NCI-H2171 treated with DMSO at 0.1 percent for 48 hours (cell line): Measurements from ENCODE around the gene RPS6KA2.
A peak's percentile ranks its signal among the peaks of the same experiment; 100 is the strongest.

Experiments used
- DNase-seq: peaks from one replicate; lab custom pipeline; 2025; lab: John Stamatoyannopoulos, UW

Gene RPS6KA2

DNA sequence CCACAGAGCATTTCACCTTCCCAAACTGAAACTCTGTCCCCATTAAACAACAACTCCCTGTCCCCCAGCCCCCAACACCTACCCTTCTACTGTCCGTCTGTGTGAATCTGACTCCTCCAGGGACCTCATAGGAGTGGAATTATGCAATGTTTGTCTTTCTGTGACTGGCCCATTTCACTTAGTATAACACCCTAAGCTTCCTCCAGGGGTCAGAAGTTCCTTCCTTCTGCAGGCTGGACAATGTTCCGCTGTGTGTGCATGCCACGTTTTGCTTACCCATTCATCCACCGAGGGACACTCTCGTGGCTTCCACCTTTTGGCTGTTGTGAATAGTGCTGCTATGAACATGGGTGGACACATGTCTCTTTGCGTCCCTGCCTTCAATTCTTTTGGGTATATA, 206.7 kb downstream of the RPS6KA2 start:
- no peak for DNase-seq

DNA sequence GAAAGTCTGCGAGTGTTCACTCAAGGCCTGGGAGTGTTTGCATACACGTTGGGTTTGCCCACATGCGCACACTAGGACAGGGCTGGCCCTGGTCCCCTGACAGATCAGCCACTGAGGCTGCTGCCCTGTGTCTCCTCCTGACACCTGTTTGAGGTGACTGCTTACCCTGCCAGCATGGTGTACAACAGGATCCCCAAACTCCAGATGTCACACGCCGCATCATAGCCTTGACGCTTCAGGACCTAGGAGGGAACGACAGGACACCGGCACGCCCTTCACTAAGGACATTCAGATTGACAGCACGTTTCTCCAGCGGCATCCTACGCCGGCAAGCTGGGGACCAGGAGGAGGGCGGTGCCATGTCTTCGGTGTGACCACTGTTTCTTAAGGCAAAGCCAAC, 207.3 kb downstream of the RPS6KA2 start:
- no peak for DNase-seq

DNA sequence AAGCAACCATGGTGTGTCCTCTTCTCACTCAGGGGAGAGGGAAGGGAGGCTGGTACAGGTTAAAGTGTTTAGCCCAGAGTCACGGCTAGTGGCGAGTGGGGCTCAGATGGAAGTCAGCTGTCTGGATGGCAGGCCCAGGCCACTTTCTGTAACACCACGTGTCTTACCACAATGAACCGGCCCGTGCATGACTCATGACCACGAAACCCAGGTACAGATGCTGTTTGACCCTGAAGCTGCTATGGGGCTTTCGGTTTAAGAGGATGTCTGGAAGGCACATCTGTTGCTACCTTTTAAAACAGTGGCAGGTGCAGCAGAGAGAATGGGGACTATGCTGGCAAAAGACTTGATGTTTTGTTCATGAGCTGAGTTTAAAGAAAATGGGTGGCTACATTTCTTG, 207.8 kb downstream of the RPS6KA2 start:
- DNase-seq: no peak

DNA sequence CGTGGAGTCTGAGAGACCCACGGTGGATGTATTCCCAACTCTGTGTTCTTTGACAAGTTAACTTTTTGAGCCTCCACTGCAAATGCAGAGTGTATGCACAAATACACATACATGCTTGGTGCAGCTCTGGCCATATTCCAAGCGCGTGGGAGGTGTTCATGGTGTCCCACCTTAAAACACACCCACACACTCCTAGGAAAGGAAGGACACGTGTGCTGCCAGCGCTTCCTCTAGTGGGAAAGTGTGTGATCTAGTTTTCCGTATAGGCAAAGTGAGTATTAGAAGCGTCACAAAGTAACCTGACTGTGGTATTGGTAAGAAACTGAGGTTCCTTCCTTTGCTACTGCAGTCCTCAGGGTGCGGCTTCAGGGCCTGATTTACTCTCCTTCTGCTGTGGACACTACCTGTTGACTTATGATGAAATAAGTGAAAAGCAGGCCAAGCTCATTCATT, 208.3 kb downstream of the RPS6KA2 start:
- DNase-seq: no peak

DNA sequence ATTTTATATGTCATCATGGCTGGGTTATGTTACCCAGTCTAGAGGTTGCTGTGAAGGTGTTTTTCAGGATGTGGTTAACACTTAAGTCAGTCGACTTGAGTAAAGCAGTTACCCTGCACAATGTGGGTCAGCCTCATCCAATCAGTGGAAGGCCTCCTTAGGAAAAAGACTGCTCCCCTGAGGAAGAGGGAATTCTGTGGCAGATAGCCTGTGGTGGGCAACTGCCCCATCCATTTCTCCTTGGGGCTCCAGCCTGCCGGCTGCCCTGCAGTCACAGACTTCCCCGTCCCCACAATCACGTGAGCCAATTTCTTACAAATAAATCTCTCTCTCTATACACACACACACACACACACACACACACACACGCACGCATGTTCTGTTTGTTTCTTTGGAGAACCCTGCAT, 209.8 kb downstream of the RPS6KA2 start:
- no peak for DNase-seq

DNA sequence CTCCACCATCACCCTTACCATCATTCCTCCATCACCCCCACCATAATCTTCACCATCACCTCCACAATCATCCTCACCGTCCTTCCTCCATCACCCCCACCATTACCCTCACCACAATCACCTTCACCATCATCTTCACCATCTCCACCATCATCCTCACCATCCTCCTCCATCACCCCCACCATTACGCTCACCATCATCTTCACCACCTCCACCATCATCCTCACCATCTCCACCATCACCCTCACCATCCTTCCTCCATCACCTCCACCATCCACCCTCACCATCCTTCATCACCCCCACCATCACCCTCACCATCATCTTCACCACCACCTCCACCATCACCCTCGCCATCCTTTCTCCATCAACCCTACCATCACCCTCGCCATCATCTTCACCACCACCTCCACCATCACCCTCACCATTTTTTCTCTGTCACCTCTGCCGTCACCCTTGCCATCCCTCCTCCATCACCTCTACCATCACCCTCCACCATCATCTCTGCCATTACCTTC, 211.2 kb downstream of the RPS6KA2 start:
- no peak for DNase-seq

DNA sequence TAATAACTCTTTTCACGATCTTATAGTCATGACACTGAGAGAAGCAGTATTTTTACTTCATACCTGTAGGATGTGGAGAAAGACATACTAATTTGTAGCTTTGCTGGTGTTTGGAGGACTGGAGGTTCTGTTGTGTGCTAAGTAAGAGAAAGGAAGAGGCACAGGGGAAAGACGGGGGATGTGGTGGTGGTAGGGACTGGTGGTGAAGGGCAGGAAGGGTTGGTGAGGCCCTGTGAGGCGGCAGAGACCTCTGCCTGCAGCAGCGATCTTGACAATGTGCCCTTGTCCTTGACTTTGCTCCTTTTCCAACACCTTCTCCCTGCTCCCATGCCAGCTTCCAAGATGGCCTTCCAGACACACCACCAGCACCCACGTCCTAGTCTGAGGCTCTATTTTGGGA, 211.7 kb downstream of the RPS6KA2 start:
- DNase-seq: no peak

DNA sequence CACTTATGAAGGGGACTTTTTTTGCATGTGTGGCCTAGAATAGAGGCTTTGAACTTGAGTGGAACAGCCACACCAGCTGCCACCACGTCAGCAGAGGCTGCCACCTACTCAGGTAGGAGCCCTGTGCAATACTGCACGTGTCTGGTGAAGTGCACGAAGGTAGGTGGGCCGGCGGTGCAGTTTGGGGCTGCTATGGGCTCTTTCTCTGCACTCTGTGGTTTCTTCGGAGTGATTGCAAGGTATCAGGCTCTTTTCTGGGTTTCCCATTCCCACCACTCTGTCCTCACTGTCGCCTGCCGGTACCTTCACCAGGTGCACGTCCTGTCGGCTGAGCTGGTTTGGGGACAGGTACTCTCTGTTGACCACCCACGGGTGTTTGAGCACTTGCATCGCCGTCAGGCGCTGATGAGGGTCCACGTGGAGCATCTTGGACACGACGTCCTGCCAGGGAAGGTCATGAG, 213.5 kb downstream of the RPS6KA2 start:
- DNase-seq: no peak

DNA sequence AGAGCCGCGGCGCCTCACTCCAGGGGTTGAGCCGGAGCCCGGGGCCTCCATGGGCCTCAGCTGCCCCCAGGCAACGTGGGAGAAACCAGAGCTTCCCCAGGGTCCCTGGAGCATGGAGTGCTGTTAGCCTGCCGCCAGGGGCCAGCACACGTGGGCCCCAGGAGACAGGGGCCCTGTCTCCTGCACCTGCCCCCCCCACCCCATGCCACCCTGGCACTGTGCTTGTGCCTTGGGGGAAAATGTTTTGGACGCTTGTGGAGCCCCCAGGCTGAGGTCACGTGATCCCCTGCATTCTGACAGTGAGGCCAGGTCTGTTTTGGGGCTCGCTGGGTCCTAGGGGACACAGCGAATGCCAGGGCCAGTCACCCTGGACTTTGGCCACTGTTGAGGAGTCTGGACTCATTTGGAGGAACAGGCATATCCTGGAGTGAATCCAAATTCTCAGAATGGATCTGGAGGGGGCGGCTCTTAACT, 214.1 kb downstream of the RPS6KA2 start:
- DNase-seq: no peak

DNA sequence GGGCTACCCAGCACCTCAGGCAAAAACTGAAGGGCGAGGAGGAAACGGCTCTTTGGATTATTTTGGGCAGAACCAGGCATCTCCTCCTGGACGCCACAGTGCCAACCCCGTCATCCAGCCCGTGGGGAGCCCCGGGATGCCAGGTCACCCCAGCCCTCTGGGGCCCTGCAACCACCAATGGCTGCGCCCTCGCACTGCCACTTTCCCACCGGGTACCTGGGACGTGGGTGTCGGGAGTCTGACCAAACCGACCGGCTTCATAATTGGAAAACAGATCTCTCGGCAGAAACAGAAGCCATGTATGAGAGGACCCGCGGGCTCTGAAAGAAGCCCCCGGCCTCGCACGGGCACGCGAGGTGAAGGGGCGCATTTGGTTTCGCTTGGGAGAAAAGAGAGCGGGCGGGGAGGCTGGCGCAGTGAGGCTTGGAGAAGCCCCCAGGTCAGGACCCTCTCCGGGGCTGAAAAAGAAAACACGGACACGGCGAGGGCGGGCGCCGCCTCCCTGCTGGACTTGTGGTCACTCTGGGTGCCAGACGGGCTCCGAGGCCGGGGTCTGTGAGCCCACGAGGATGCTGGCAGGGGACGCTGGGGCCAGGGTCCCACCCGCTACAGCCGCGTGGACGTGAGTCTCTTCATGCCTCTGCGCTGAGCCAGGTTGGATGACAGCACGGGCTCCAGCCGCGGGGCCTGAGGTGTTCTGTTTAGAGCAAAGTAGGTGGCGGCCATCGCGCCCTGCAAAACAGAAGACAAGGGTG, 214.7 kb downstream of the RPS6KA2 start:
- DNase-seq: no peak

DNA sequence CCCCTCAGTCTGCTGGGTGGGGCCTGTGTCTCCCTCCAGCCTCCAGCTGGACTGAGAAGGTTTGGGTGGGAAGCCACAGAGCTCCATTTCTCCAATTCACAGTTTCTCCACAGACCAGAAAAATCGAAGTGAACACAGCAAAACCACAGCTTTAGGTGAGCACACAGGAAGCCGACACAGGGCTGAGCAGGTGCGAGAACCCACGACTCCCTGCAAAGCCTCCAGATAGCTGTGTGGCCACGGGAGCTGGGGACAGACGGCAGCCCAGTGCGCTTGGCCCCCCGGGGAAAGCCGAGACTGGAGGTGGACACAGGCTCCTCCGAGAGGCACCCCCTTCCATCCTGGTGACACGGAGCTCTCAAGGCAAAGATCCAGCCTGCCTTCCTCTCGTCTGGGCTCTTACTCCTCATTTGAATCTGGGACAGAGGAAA, 215.3 kb downstream of the RPS6KA2 start:
- no peak for DNase-seq

DNA sequence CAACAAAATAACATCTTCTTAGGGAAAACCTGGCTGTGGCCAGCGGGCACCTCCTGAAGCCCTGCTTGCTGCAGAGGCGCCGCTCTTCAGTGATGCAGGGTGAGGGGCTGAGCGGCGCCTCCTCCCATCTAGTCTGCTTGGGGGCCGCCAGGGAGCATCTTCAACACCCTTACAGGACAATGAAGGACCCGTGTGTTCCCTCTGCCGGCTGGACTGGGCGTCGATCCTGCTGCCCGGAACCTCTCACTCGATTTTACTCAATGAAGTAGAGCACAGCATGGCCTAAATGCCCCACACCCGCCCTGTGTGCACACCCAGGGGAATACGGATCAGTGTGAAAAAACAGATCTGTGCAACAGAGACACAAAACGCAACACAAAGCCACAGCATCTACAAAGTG, 215.8 kb downstream of the RPS6KA2 start:
- no peak for DNase-seq

DNA sequence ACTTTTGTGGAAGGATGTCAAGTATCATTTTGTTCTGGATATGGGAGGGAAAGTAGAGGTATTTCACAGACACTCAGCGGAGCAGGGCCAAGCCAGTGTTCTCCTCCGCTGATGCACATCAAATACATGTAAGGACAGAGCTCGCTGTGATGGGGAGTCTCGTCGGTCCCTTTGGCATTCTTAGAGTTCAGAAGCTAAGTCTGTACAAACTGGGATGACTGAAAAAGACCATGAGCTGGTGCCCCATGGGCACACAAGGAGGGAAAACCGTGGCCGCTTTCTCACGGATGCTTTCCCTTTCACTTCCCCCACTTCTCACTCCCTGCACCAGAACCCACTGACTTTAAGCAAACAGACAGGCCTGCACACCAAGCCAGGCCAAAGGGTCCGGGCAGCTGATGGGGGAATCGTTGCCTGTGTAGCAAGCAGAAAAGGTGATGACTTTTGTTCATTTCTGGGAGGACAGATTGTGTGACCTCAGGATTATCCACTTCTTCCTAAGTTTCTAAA, 216.6 kb downstream of the RPS6KA2 start:
- DNase-seq: no peak

DNA sequence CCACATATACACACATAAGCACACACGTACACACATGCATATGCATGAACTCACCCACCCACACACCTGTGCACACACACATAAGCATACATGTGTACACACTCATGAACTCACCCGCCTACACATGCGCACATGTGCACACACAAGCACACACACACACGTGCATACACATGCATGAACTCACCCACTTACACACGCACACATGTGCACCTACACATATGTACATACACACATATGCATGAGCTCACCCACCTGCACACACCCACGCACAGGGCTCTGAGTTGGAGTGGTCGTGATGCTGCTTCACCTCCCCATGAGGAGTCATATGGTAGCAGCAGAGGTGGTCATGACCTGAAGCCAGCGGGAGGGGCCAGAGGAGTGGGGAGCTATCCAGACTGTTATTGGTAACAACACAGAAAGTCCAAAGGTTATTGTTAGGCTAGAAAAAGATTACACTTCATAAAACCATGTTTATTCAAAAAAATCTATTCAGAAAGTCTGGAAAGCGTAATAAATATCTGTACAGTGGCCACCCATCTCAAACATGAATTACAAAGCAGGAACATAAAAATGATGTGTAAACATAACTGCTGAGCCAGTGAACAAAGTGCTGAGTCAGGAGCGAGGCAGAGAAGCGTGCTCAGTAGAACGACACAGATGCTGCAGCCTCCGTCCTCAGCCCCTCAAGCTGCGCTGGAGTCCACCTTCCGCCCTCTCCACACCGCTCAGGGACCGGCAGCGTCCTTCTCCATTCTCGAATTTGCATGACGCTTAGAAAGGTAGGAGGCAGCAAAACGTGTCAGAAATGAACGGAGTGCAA, 217.9 kb downstream of the RPS6KA2 start:
- DNase-seq: no peak

DNA sequence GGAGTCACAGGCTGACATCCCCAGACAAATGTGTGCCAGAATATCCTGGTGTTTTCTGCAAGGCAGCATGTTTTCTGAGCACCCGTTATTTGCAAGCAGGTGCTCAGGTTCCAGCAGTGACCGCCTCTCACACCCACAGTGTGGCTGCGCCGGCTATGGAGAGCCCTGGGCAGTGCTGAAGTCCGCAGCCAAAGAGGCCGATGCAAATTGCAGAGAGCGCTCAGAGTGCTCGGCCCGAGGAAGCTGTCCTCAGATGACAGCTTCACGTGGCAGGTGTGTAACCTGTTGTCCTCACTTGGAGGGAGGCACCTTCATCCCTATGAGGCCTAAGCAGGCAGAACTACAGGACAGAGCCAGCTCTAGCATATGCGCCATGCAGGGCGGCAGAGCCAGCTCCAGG, 220.9 kb downstream of the RPS6KA2 start:
- no peak for DNase-seq

DNA sequence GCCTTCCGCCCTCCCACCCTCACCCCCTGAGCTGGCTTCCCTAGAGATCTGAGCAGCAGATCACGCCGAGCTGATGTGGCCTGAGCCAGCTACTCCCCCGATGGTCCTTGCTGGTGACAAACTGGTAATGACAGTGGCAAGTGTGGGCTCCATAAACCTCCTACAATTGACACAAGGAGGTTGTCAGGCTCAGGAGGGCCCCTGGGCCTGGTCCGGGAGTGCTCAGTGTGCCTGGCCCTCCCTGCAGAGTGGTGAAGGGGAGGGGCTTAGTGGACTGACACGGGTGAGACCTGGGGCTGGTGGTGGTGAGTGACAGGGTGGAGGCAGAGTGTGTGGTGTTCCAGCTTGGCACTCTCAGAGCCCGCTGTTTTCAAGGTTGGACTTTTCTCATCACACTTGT, 221.7 kb downstream of the RPS6KA2 start:
- DNase-seq: no peak

DNA sequence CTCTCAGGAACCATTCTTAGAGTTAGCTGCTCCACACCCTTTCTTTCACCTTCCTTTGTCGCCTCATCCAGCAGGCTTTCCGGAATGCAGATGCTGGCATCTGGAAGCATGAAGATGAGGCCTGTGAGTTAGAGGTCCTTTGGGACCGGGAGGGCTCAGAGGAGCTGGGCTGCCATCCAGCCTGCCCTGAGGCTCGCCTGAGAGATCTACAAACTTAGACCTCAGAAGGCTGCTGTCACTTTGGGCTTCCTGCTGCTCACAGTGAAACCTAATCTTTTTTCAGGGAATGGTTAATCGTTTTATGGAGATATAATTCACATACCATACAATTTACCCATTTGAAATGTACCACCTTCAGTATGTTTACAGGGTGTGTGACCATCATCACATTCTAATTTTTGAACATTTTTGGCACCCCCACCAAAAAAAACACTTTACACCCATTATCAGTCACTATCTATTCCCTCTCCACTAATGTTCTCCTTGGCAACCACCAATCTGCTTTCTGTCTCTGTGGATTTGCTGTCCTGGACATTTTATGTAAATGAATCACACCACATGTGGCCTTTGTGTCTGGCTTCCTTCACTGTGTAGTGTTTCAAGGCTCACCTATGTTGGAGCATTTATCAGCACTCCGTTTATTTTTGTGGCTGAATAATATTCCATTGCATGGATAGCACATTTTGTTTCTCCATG, 224.3 kb downstream of the RPS6KA2 start:
- peak; percentile 82 for DNase-seq

DNA sequence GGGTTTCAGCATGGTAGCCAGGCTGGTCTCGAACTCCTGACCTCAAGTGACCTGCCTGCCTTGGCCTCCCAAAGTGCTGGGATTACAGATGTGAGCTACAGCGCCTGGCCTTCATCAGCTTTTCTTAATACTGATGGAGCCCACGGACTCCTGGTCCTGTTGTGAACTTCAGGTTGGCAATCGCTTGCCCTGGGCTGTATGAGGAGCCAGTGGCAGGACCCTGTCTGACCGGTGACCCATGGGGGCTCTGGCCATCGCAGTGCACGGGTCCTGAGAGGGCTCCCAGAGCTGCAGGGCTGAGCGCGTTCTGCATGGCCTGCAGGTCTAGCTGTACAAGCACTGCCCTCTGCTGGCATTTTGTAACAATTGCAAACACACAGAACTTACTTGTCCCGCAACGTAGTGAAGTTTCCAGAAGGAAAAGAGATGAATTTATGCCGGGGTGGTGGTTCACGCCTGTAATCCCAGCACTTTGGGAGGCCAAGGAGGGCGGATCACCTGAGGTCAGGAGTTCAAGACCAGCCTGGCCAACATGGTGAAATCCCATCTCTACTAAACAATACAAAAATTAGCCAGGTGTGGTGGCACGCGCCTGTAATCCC, 226.3 kb downstream of the RPS6KA2 start:
- peak; percentile 32 for DNase-seq

DNA sequence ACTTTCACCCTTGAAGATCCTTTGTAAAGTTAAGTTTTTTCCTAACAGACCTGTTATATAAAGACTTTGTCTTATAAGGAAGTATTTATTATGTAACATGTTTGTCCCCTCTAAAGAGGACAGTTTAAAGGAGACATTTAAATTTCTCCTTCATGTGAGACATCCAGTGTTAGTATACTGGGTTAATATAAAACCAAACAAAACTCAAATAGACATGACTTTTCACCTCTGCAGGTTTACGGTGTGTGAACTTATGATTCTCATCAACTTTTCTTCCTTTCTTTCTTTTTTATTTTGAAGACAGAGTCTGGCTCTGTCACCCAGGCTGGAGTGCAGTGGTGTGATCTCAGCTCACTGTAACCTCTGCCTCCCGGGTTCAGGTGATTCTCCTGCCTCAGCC, 226.9 kb downstream of the RPS6KA2 start:
- no peak for DNase-seq

DNA sequence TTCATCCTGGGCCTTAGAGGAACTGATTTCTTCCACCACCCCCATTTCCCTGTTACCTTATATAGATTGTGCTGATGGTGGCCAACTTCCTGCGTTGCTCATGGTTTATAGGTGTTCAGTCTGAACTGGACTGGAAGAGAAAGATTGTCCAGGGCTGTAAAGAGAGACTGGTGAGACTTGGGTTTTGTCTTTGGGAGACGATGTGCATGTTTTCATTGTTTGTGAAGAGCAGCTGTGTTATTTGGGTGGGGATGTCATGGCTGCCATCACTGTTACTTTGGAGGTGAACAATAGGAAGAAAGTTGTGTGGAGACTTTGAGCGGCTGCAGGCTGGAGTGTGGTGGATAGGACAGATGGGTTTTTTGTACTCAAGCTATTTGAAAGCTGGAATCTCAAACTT, 228.7 kb downstream of the RPS6KA2 start:
- no peak for DNase-seq

DNA sequence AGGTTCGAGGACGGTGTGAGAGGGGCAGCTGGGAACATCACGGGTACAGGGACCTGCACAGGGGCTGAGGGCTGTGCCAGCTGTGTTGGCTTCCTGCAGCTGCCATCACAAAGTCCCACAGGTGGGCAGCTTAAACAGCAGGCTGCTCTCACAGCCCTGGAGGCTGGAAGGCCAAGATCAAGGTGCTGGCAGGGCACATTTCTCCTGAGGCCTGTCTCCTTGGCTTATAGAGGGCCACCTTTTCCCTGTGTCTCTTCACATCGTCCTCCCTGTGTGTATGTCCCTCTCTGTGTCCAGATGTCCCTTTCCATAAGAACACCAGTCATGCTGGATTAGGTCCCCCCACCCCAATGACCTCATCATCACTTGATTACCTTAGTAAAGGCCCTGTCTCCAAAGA, 229.2 kb downstream of the RPS6KA2 start:
- DNase-seq: no peak

DNA sequence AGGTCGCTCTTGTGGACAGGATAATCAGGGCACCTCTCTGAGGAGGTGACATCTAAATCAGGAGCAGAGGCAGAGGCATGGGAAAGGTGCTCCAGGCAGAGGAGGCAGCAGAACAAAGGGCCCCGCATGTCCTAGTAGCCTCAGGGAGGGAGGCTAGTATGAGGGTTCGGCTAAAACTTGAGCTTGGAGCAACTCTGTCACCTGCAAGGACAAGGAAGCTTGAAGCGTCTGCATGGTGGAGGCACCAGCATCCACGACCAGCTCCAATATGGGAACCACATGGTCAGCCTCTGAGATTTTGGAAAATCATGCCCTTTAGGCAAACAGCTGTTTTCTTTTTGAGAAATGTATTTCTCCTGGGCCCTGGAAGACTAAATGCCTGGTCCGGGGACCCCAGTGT, 231.3 kb downstream of the RPS6KA2 start:
- DNase-seq: no peak
